SK-N-MC (cell line): ENCODE measurements around the gene GIMD1.

ENCODE experiments used
- EZH2 ChIP-seq: fragments of 200-600 bp; sonication (generic); IDR thresholded peaks from one replicate; pipeline ENCODE4 v1.6.1; 2017; ENCODE audit warnings: antibody characterized with exemption
- POLR2AphosphoS5 ChIP-seq: IDR thresholded peaks from 2 replicates; pipeline ENCODE4 v1.6.1; 2012; ENCODE audit warnings: mild to moderate bottlenecking, low read depth, low read length, borderline replicate concordance

DNA sequence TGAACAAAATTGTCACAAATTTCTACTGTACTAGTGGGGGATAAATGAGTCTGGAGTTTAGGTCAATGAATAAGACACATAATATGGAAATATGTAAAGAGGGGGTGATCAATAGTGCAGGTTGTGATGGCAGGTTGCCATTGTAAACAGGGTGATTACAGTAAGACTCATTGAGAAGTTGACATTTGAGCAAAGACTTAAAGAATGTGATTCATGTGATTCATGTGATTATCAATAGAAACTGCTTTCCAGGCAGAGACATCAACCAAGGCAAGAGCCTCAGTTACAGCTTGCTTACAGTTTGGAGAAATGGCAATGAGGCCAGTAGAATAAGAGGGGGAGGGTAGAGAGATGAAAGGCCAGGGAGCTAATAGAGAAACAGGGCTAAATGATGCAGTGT, 45.8 kb upstream of the GIMD1 start:
- no peak for TF ChIP-seq EZH2
- no peak for TF ChIP-seq POLR2AphosphoS5
